Stomach (tissue), 19 donors: ENCODE results near the gene TMEM44. TPM values are rescaled to one million over a fixed set of nuclear protein-coding genes. Genes with fewer than 3 reads are reported as not detected.

ENCODE experiments used
- DNase-seq, 2 donors: peaks; one replicate each; pipeline versions ENCODE4 v3.0.0 to v3.0.0-alpha.2; 2013 to 2019
- H3K27ac ChIP-seq, 5 donors: fragments of 200-600 bp in 4 of 5; sonication (generic) in 4 of 5; one replicate each; pipeline ENCODE4 v1.5.1; 2013 to 2019; ENCODE audit warnings: mild to moderate bottlenecking in 1 of 5, moderate library complexity in 1 of 5
- H3K27me3 ChIP-seq, 3 donors: fragments of 200-600 bp; sonication (generic); one replicate each; pipeline ENCODE4 v1.5.1; 2017 to 2019; ENCODE audit warnings: mixed run types in 1 of 3
- H3K36me3 ChIP-seq, 4 donors: fragments of 200-600 bp; sonication (generic); 1 replicate in 3 of 4; 2 replicates in 1 of 4; pipeline ENCODE4 v1.5.1; 2016 to 2019
- H3K4me1 ChIP-seq, 4 donors: fragments of 200-600 bp; sonication (generic); one replicate each; pipeline ENCODE4 v1.5.1; 2016 to 2019
- H3K4me3 ChIP-seq, 4 donors: fragments of 200-600 bp; sonication (generic) in 3 of 4; one replicate each; pipeline ENCODE4 v1.5.1; 2016 to 2019; ENCODE audit warnings: mild to moderate bottlenecking in 1 of 4
- H3K9me3 ChIP-seq, 4 donors: fragments of 200-600 bp; sonication (generic); one replicate each; pipeline ENCODE4 v1.5.1; 2016 to 2019
- EP300 ChIP-seq: sonication (generic); formaldehyde crosslinking; IDR thresholded peaks from one replicate; pipeline ENCODE4 v1.6.1; 2017; ENCODE audit warnings: antibody characterized with exemption
- POLR2A ChIP-seq, 4 donors: fragments of 450-650 bp; IDR thresholded peaks; one replicate each; pipeline ENCODE4 v1.6.1; 2016; ENCODE audit warnings: antibody characterized with exemption in 4 of 4, control low read depth in 2 of 4, mild to moderate bottlenecking in 1 of 4, moderate library complexity in 1 of 4
- POLR2AphosphoS5 ChIP-seq, 3 donors: sonication (generic); formaldehyde crosslinking; IDR thresholded peaks; one replicate each; pipeline ENCODE4 v1.6.1; 2016; ENCODE audit warnings: antibody characterized with exemption in 3 of 3
- WGBS, 5 donors: extraction: QIAGEN DNeasy Blood & Tissue Kit in 3 of 5; methylation state at CpG; one replicate each; pipeline versions ENCODE4 v1.1.5 to v1.1.7; 2013 to 2018; 5-methylcytosine and 5-hydroxymethylcytosine counted together
- intact Hi-C: fragments of 100-400 bp; cut with DNase I; formaldehyde crosslinking; loops from one replicate; pipeline ENCODE4 v1.15.1; 2023; ENCODE audit warnings: low total_unique reads
- long read RNA-seq, 10 donors: transcript quantifications; one replicate each; lab custom pipeline, GENCODE V29; 2026
- polyA plus RNA-seq, 3 donors: library from polyadenylated mRNA; stranded (reverse); fragments of 200-250 nt; gene quantifications; one replicate each; pipeline ENCODE4 v1.2.3, GENCODE V29; 2013
- total RNA-seq, 5 donors: library from RNA; depleted of rRNA; stranded (reverse); fragments of >200 nt; gene quantifications; one replicate each; pipeline versions ENCODE4 v1.1.0 to v1.2.3, GENCODE V29; 2014 to 2016
- TF ChIP-seq, protein P1 (sequence below), 7 experiments: fragments of 450-650 bp in 4 of 7; fragments of 200-600 bp in 3 of 7; sonication (generic) in 3 of 7; IDR thresholded peaks; one replicate each; pipeline ENCODE4 v1.5.1; 2016 to 2019; ENCODE audit warnings: antibody characterized with exemption in 7 of 7, control low read depth in 2 of 7, mild to moderate bottlenecking in 1 of 7
- donor health status: healthy with polysubstance abuse.
- donor health status: Bipolar disorder and iron deficiency.
- donor health status: healthy.

Gene TMEM44, protein sequence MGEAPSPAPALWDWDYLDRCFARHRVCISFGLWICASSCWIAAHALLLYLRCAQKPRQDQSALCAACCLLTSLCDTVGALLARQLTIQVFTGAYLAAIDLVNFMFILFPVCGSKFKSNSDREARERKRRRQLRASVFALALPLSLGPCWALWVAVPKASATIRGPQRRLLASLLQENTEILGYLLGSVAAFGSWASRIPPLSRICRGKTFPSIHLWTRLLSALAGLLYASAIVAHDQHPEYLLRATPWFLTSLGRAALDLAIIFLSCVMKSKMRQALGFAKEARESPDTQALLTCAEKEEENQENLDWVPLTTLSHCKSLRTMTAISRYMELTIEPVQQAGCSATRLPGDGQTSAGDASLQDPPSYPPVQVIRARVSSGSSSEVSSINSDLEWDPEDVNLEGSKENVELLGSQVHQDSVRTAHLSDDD
- total RNA-seq (100 to 1,000 TPM in 1 of 5 donors, 10 to 100 TPM in 2, 1 to 10 TPM in 1, not detected in 1; 9.4 to 352 (median 16.3) TPM), polyA plus RNA-seq (1 to 10 TPM; 4.4 to 9.1 (median 6.1) TPM)
- long read RNA-seq, donor 1, partial matches to known transcripts, result 0 of 2 reads
- long read RNA-seq, donor 1, other reads (novel, unspliced or antisense), result 0 of 2 reads
- long read RNA-seq, donor 2, partial matches to known transcripts, result 0 of 2 reads
- long read RNA-seq, donor 2, other reads (novel, unspliced or antisense), result 0 of 2 reads
- long read RNA-seq, donor 3, result 0 reads
- long read RNA-seq, donor 4, result 0 reads
- long read RNA-seq, donor 5, partial matches to known transcripts, result 0 of 2 reads
- long read RNA-seq, donor 5, other reads (novel, unspliced or antisense), result 0 of 2 reads
- long read RNA-seq, donor 6, result 0 reads
- long read RNA-seq, donor 7, partial matches to known transcripts, result 0 of 2 reads
- long read RNA-seq, donor 7, other reads (novel, unspliced or antisense), result 0 of 2 reads
- long read RNA-seq, donor 8, result 0 reads
- long read RNA-seq, donor 9, result 0 reads
- long read RNA-seq, donor 10, result 0 reads

DNA sequence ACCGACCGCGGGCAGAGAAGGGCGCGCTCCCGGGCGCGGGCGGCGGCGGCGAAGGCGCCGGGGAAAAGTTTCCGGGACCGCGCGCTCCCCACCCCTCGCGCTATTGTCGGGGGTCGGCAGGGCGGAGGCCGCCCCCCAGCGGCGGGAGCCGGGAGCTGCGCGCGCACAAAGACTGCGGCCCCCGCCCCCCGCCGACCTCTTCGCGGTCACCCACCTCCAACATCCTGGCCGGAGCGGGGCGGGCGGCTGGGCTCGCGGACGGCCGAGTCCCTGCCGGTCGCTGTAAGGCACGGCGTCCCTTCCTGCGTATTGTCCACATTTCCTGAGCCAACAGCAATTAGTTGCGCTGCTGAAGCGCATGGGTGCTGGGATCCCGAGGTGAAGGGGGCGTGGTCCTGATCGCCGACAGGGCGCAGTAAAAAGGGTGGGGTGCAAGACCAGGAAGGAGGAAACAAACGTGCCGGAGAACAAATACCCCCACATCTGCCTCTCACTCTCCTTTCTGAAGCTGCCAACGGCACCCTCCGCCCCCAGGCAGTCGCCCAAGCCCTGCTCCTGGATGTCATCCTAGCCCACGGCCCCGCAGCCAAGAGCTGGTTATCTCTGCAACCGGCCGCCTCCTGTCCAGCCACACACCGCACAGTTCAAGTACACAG, at the start of gene TMEM44:
Gene TMEM44, minus strand, starts transcription at position 71 of the 656 bp plus-strand sequence. CDS start 204 bp downstream, outside the sequence.
- peak; percentile 75 to 95 for DNase-seq
- Histone ChIP-seq H3K27me3 (no peaks in the 10 kb centered on the region), H3K4me1 (peaks cover 0 to 19% (median 8%) of the 10 kb centered on the region in 4 donors), H3K9me3 (no peaks in the 10 kb centered on the region), H3K4me3 (peak within 1 kb of the TSS; percentile 65 to 82 (median 70)), H3K36me3 (peaks cover 0 to 11% (median 3%) of the 10 kb centered on the region in 4 donors), H3K27ac (peak within 1 kb of the TSS; percentile 65 to 85 (median 79))
- TF ChIP-seq POLR2AphosphoS5 (IDR thresholded peaks at IDR 0.05) (peak in 2 of 3 donors; percentile 74 to 78), EP300 (no peak), POLR2A (IDR thresholded peaks at IDR 0.05) (no peak)
- TF ChIP-seq, protein P1, sequence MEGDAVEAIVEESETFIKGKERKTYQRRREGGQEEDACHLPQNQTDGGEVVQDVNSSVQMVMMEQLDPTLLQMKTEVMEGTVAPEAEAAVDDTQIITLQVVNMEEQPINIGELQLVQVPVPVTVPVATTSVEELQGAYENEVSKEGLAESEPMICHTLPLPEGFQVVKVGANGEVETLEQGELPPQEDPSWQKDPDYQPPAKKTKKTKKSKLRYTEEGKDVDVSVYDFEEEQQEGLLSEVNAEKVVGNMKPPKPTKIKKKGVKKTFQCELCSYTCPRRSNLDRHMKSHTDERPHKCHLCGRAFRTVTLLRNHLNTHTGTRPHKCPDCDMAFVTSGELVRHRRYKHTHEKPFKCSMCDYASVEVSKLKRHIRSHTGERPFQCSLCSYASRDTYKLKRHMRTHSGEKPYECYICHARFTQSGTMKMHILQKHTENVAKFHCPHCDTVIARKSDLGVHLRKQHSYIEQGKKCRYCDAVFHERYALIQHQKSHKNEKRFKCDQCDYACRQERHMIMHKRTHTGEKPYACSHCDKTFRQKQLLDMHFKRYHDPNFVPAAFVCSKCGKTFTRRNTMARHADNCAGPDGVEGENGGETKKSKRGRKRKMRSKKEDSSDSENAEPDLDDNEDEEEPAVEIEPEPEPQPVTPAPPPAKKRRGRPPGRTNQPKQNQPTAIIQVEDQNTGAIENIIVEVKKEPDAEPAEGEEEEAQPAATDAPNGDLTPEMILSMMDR (IDR thresholded peaks at IDR 0.05), result peak in 5 of 7 experiments; percentile 15 to 69 (median 39)
- intact Hi-C loops, result no loop called here
- 0 to 2% (median 1%) methylated on average over 18 to 66 of the region's 66 CpGs for WGBS, 5 donors

DNA sequence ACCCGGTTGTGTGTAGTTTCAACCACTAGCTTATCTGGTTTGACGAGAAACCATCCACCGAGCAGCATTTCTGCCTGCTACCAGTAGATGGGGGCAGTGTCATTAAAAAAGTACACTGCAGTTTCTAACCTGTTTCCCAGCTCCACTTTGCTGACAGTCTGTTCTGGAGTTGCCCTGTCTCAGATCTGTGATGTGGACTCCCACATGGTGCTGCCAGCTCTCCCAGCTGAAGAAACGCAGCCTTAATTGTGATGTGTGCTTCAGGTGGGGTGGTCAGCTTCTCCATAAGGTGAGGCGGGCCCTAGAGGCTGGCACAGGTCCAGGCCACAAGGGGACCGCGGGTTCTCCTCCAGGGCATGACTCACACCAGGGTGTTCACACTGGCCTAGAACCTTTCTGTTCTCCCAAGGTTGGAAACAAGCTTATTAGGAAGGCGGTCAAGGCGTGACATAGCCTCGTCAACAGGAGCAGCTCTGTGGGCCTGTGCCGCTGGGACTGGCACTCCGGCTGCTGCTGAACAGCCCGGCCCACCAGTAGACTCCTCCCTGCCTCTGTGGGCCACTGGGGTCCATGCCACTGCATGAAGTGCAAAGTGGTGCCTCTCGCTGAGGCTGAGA, 49.6 kb upstream of the TMEM44 start:
- no peak overlapping the region for H3K4me3 ChIP-seq
- TF ChIP-seq POLR2A (IDR thresholded peaks at IDR 0.05), result no peak
- TF ChIP-seq, protein P1 (IDR thresholded peaks at IDR 0.05), result peak in 6 of 7 experiments; percentile 40 to 94 (median 84)
- TF ChIP-seq EP300, result no peak
- peak in 2 of 3 donors; percentile 5 to 31 for TF ChIP-seq POLR2AphosphoS5 (IDR thresholded peaks at IDR 0.05)
- DNase-seq, result peak; percentile 80 to 95
- intact Hi-C loops, result loop anchor here (5.0 kb wide), 2 partner anchors 424 to 579 kb away; no protein-coding TSS in a partner anchor
- peaks cover 26 to 45% (median 42%) of the 10 kb centered on the region in 4 donors for H3K4me1 ChIP-seq
- H3K27ac ChIP-seq, result peak overlapping the region in 4 of 5 donors; percentile 23 to 64 (median 50)
- peaks cover 0 to 26% (median 7%) of the 10 kb centered on the region in 3 donors for H3K27me3 ChIP-seq
- H3K36me3 ChIP-seq, result no peaks in the 10 kb centered on the region
- WGBS, 5 donors, result 30 to 39% (median 37%) methylated on average over 10 to 14 of the region's 14 CpGs
- no peaks in the 10 kb centered on the region for H3K9me3 ChIP-seq

DNA sequence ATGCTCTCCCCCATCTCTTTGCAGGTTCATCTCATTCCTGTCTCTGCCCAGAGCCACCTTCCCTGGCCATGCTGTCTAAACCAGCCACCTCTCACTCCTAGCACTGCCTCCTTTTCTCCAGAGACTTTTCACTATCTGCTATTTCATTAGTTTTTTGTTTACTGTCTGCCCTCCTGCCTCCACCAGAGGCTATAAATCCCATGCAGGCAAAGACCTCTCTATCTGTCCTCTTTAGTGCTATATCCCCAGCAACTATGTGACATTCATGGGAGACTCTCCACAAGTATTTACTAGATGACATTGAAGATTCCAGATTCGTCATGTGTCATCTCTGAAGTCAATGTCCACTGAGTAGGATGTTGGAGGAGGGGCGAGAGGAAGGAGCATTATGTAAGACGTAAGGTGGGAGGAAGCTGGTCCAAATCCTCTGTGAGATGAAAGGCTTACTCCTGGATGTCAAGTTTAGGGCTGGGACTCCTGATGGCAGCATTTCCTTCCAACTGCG, 49.0 kb upstream of the TMEM44 start:
- intact Hi-C loops, result loop anchor here (5.0 kb wide), 2 partner anchors 425 to 580 kb away; no protein-coding TSS in a partner anchor
- no peak for DNase-seq
- H3K4me3 ChIP-seq, result no peak overlapping the region
- WGBS, 5 donors, result 23 to 29% (median 26%) methylated on average over 4 of the region's 4 CpGs
- no peaks in the 10 kb centered on the region for H3K9me3 ChIP-seq
- H3K4me1 ChIP-seq, result peaks cover 20 to 39% (median 36%) of the 10 kb centered on the region in 4 donors
- peak overlapping the region in 3 of 5 donors; percentile 45 to 64 (median 55) for H3K27ac ChIP-seq
- no peaks in the 10 kb centered on the region for H3K36me3 ChIP-seq
- TF ChIP-seq, protein P1 (IDR thresholded peaks at IDR 0.05), result no peak
- TF ChIP-seq POLR2AphosphoS5 (IDR thresholded peaks at IDR 0.05) (no peak), POLR2A (IDR thresholded peaks at IDR 0.05) (no peak), EP300 (no peak)
- H3K27me3 ChIP-seq, result peaks cover 0 to 24% (median 3%) of the 10 kb centered on the region in 3 donors
